A549 (cell line): ENCODE results near the gene KIAA0513. TPM values are rescaled to one million over a fixed set of nuclear protein-coding genes. Genes with fewer than 3 reads are reported as not detected.

ENCODE experiments used
- ATAC-seq, 2 experiments: fragments of 200-7000 bp in 1 of 2; fragments of >200 bp in 1 of 2; cut with Nextera tagmentation in 1 of 2; cut with Tn5 transposase in 1 of 2; 3 replicates each; pipeline versions ENCODE4 v1.8.0 to v1.9.1; 2018 to 2020; ENCODE audit warnings: mild to moderate bottlenecking in 1 of 2, moderate library complexity in 1 of 2
- CTCF ChIA-PET: fragments of 300-600 bp; sonication (Branson Sonifier 250); formaldehyde crosslinking; extraction: SDS; loops from one replicate; lab custom pipeline; 2021; ENCODE audit warnings: antibody characterized with exemption, inconsistent platforms; lab: Yijun Ruan, JAX
- POLR2A ChIA-PET: fragments of 350-600 bp; formaldehyde crosslinking; extraction: SDS; loops from one replicate; lab custom pipeline; 2021; ENCODE audit warnings: antibody characterized with exemption, inconsistent platforms; lab: Yijun Ruan, JAX
- DNase-seq, 2 experiments: peaks; one replicate each; pipeline versions ENCODE4 v3.0.0 to v3.0.0-alpha.2; 2011 to 2016; ENCODE audit warnings: low read depth in 1 of 2, low spot score in 1 of 2
- FAIRE-seq: peaks from 2 replicates; lab custom pipeline; 2011; peaks lifted over from hg19 to GRCh38; lab: Jason Lieb, UNC
- H3K27ac ChIP-seq, 2 experiments: fragments of >200 bp; sonication (Bioruptor Twin); formaldehyde crosslinking; 3 replicates each; pipeline ENCODE4 v1.5.1; 2016 to 2017
- H3K4me1 ChIP-seq: fragments of >200 bp; sonication (Bioruptor Twin); formaldehyde crosslinking; 3 replicates; pipeline ENCODE4 v1.6.1; 2016
- H3K4me2 ChIP-seq: fragments of >200 bp; sonication (Bioruptor Twin); formaldehyde crosslinking; 3 replicates; pipeline ENCODE4 v1.6.1; 2016
- H3K4me3 ChIP-seq: fragments of >200 bp; sonication (Bioruptor Twin); formaldehyde crosslinking; 3 replicates; pipeline ENCODE4 v1.5.1; 2016
- H3K9me3 ChIP-seq: fragments of >200 bp; sonication (Bioruptor Twin); formaldehyde crosslinking; 3 replicates; pipeline ENCODE4 v1.6.1; 2016
- CBX2 ChIP-seq: fragments of 200-600 bp; sonication (generic); IDR thresholded peaks from 2 replicates; pipeline ENCODE4 v1.6.1; 2016; ENCODE audit warnings: low read depth, mild to moderate bottlenecking, borderline replicate concordance
- CEBPB ChIP-seq, 2 experiments: fragments of >200 bp in 1 of 2; sonication (Bioruptor Twin) in 1 of 2; formaldehyde crosslinking in 1 of 2; IDR thresholded peaks; 2 replicates each; pipeline ENCODE4 v1.6.1; 2012 to 2016
- CTCF ChIP-seq: fragments of >200 bp; sonication (Bioruptor Twin); formaldehyde crosslinking; IDR thresholded peaks from 3 replicates; pipeline ENCODE4 v1.5.1; 2016
- E2F6 ChIP-seq: IDR thresholded peaks from 2 replicates; pipeline ENCODE4 v1.6.1; 2012; ENCODE audit warnings: low read depth, borderline replicate concordance
- EHF ChIP-seq: fragments of 250-450 bp; sonication (Bioruptor Pico); IDR thresholded peaks from 2 replicates; pipeline ENCODE4 v1.5.0; 2020; ENCODE audit warnings: mild to moderate bottlenecking
- EHMT2 ChIP-seq: fragments of 200-600 bp; sonication (generic); IDR thresholded peaks from 2 replicates; pipeline ENCODE4 v1.6.1; 2016; ENCODE audit warnings: antibody characterized with exemption, low read depth, mild to moderate bottlenecking, moderate library complexity
- FOSL2 ChIP-seq, 2 experiments: fragments of 450-650 bp in 1 of 2; fragments of >200 bp in 1 of 2; sonication (Bioruptor Twin) in 1 of 2; formaldehyde crosslinking; IDR thresholded peaks; 2 replicates each; pipeline versions ENCODE4 v1.5.0 to v1.6.1; 2016 to 2020; ENCODE audit warnings: mild to moderate bottlenecking in 1 of 2, moderate library complexity in 1 of 2
- HES2 ChIP-seq: fragments of >200 bp; sonication (Bioruptor Twin); formaldehyde crosslinking; IDR thresholded peaks from 2 replicates; pipeline ENCODE4 v1.6.1; 2016
- HOXA7 ChIP-seq: fragments of 250-450 bp; sonication (Bioruptor Pico); IDR thresholded peaks from 2 replicates; pipeline ENCODE4 v1.5.0; 2020; ENCODE audit warnings: mild to moderate bottlenecking, moderate library complexity
- HOXB13 ChIP-seq: fragments of 250-450 bp; sonication (Bioruptor Pico); IDR thresholded peaks from 2 replicates; pipeline ENCODE4 v1.5.0; 2020; ENCODE audit warnings: low read depth, mild to moderate bottlenecking, moderate library complexity
- JUN ChIP-seq, 2 experiments: fragments of >200 bp; sonication (Bioruptor Twin); formaldehyde crosslinking; IDR thresholded peaks; 2 replicates in 1 of 2; 3 replicates in 1 of 2; pipeline ENCODE4 v1.6.1; 2016 to 2017
- JUNB ChIP-seq: fragments of >200 bp; sonication (Bioruptor Twin); formaldehyde crosslinking; IDR thresholded peaks from 2 replicates; pipeline ENCODE4 v1.6.1; 2016
- KDM1A ChIP-seq: fragments of 200-600 bp; sonication (generic); IDR thresholded peaks from 2 replicates; pipeline ENCODE4 v1.6.1; 2016; ENCODE audit warnings: low read depth, mild to moderate bottlenecking
- MAFK ChIP-seq: fragments of 450-650 bp; IDR thresholded peaks from 2 replicates; pipeline ENCODE4 v1.6.1; 2014; ENCODE audit not compliant: partially characterized antibody
- MAX ChIP-seq: IDR thresholded peaks from 2 replicates; pipeline ENCODE4 v1.6.1; 2012
- MYC ChIP-seq: IDR thresholded peaks from 2 replicates; pipeline ENCODE4 v1.6.1; 2012; ENCODE audit warnings: mild to moderate bottlenecking, inconsistent platforms, low read length, improper control_type of control experiment, borderline replicate concordance
- NFE2L2 ChIP-seq: fragments of 150-350 bp; conservative IDR thresholded peaks from 2 replicates; pipeline ENCODE4 v1.6.1; 2014; ENCODE audit warnings: low read length
- PHF8 ChIP-seq: fragments of 200-600 bp; sonication (generic); IDR thresholded peaks from 2 replicates; pipeline ENCODE4 v1.6.1; 2016; ENCODE audit warnings: low read depth, mild to moderate bottlenecking, antibody characterized with exemption, moderate library complexity, borderline replicate concordance
- RCOR1 ChIP-seq: fragments of 150-350 bp; IDR thresholded peaks from 2 replicates; pipeline ENCODE4 v1.6.1; 2014; ENCODE audit warnings: antibody characterized with exemption, low read length, low read depth
- SMC3 ChIP-seq: fragments of >200 bp; sonication (Bioruptor Twin); formaldehyde crosslinking; IDR thresholded peaks from 3 replicates; pipeline ENCODE4 v1.6.1; 2018; ENCODE audit warnings: inconsistent platforms
- TFCP2L1 ChIP-seq: fragments of 250-450 bp; sonication (Bioruptor Pico); IDR thresholded peaks from 2 replicates; pipeline ENCODE4 v1.5.0; 2021; ENCODE audit warnings: mild to moderate bottlenecking
- TP53 ChIP-seq: fragments of 250-450 bp; sonication (Bioruptor Pico); IDR thresholded peaks from 2 replicates; pipeline ENCODE4 v1.5.0; 2021; ENCODE audit warnings: mild to moderate bottlenecking, moderate library complexity
- USF2 ChIP-seq: fragments of 450-650 bp; IDR thresholded peaks from 2 replicates; pipeline ENCODE4 v1.6.1; 2014; ENCODE audit warnings: antibody characterized with exemption
- ZFP36 ChIP-seq: fragments of 450-650 bp; IDR thresholded peaks from 2 replicates; pipeline ENCODE4 v1.6.1; 2014; ENCODE audit warnings: borderline replicate concordance; ENCODE audit not compliant: partially characterized antibody
- ZSCAN20 ChIP-seq: fragments of 250-450 bp; sonication (Bioruptor Pico); IDR thresholded peaks from 2 replicates; pipeline ENCODE4 v1.8.0; 2022; ENCODE audit warnings: mild to moderate bottlenecking, moderate library complexity
- WGBS: methylation state at CpG from one replicate; pipeline ENCODE4 v1.1.6; 2017; ENCODE audit errors: missing lambda C conversion rate; 5-methylcytosine and 5-hydroxymethylcytosine counted together
- polyA plus RNA-seq, 4 experiments: library from polyadenylated mRNA; depleted of rRNA in 3 of 4; stranded (reverse); fragments of >200 nt; fragmentation: RNase III in 1 of 4; extraction: RNeasy Plus Mini Kit Qiagen cat#74134 plus additional on column Dnase treatment in 1 of 4; gene quantifications; 2 replicates in 3 of 4; 3 replicates in 1 of 4; pipeline ENCODE4 v1.2.3, GENCODE V29; 2011 to 2017

KIAA0513 gene
- polyA plus RNA-seq, 2 of the 4 experiments (the other 2 are of a cell fraction): 1.8 TPM

- POLR2A ChIA-PET: no interaction called here
- no peak overlapping the region for H3K4me3 ChIP-seq
- TF ChIP-seq CTCF (no peak), JUNB (no peak), SMC3 (no peak), JUN (IDR thresholded peaks at IDR 0.05) (no peak), PHF8 (no peak), FOSL2 (IDR thresholded peaks at IDR 0.05) (no peak), FOSL2 (CRISPR knock-in tag; IDR thresholded peaks at IDR 0.05) (no peak)
- TF ChIP-seq, all 56 proteins: peak for 0
- CTCF ChIA-PET: interaction anchor here (0.5 to 3.3 kb wide), 16 partner anchors 8 to 517 kb away, joined by 3 to 15 read pairs (median 3); no protein-coding TSS in a partner anchor
- Histone ChIP-seq H3K27ac (no peak overlapping the region), H3K4me1 (peaks cover 4% of the 10 kb centered on the region; the same call in 2 of the 3 replicates), H3K4me2 (no peak overlapping the region), H3K9me3 (no peaks in the 10 kb centered on the region)
- WGBS: 86% methylated on average over 4 of the region's 8 CpGs
- ATAC-seq: no peak
- no peak for DNase-seq
- FAIRE-seq: no peak
Observed at GRCh38 chr16:85090873-85091521, 63.4 kb downstream of the KIAA0513 start.

- H3K9me3 ChIP-seq: no peaks in the 10 kb centered on the region
- ATAC-seq: no peak
- WGBS: 86% methylated on average over 7 of the region's 7 CpGs
- H3K27ac ChIP-seq: no peak overlapping the region
- peaks cover 4% of the 10 kb centered on the region; the same call in 2 of the 3 replicates for H3K4me1 ChIP-seq
- CTCF ChIA-PET: interaction anchor here (0.6 to 3.3 kb wide), 13 partner anchors 9 to 468 kb away, joined by 3 to 15 read pairs (median 3); no protein-coding TSS in a partner anchor
- TF ChIP-seq HES2: no peak
- TF ChIP-seq EHF (CRISPR knock-in tag): no peak
- no peak for TF ChIP-seq HOXA7 (CRISPR knock-in tag)
- no peak for TF ChIP-seq NFE2L2
- TF ChIP-seq EHMT2: no peak
- no peak for TF ChIP-seq ZFP36
- TF ChIP-seq MAFK: no peak
- no peak for TF ChIP-seq ZSCAN20
- no peak for TF ChIP-seq HOXB13 (CRISPR knock-in tag)
- TF ChIP-seq KDM1A: no peak
- TF ChIP-seq CBX2: no peak
- no peak for TF ChIP-seq MYC
- no peak for TF ChIP-seq RCOR1
- TF ChIP-seq E2F6: no peak
- TF ChIP-seq JUNB: no peak
- no peak for TF ChIP-seq CEBPB (IDR thresholded peaks at IDR 0.05)
- no peak for TF ChIP-seq USF2
- no peak for TF ChIP-seq MAX
- no peak for TF ChIP-seq TFCP2L1 (CRISPR knock-in tag)
- no peak for TF ChIP-seq TP53
- POLR2A ChIA-PET: no interaction called here
- FAIRE-seq: no peak
- H3K4me2 ChIP-seq: no peak overlapping the region
- no peak for DNase-seq
- no peak overlapping the region for H3K4me3 ChIP-seq
Observed at GRCh38 chr16:85091522-85091910, 63.9 kb downstream of the KIAA0513 start.
